Osteocyte (in vitro differentiated cells): ENCODE measurements around the gene TNFRSF9. TPM values are rescaled to one million over a fixed set of nuclear protein-coding genes. Genes with fewer than 3 reads are reported as not detected.
"Not testable (repeated sequence)": the region's sequence is repeated elsewhere in the genome, so short reads cannot be mapped to it uniquely, and the experiment has no call there.

ENCODE experiments used
- DNase-seq: peaks from one replicate; pipeline ENCODE4 v3.0.0; 2021; ENCODE audit warnings: mixed read lengths; ENCODE audit not compliant: unreplicated experiment; ENCODE audit errors: extremely low spot score
- H3K27ac Mint-ChIP-seq: one replicate; pipeline ENCODE4 v1.8.0; 2021; ENCODE audit warnings: mild to moderate bottlenecking, mixed read lengths; ENCODE audit not compliant: unreplicated experiment
- H3K27me3 Mint-ChIP-seq: one replicate; pipeline ENCODE4 v1.8.0; 2021; ENCODE audit warnings: mixed read lengths; ENCODE audit not compliant: unreplicated experiment
- H3K36me3 Mint-ChIP-seq: one replicate; pipeline ENCODE4 v1.8.0; 2021; ENCODE audit warnings: mixed read lengths; ENCODE audit not compliant: unreplicated experiment
- H3K4me1 Mint-ChIP-seq: one replicate; pipeline ENCODE4 v1.8.0; 2021; ENCODE audit warnings: mixed read lengths; ENCODE audit not compliant: unreplicated experiment
- H3K4me3 Mint-ChIP-seq: one replicate; pipeline ENCODE4 v1.8.0; 2021; ENCODE audit warnings: mild to moderate bottlenecking, moderate library complexity, mixed read lengths; ENCODE audit not compliant: unreplicated experiment
- H3K9me3 Mint-ChIP-seq: one replicate; pipeline ENCODE4 v1.8.0; 2021; ENCODE audit warnings: mixed read lengths; ENCODE audit not compliant: unreplicated experiment
- total RNA-seq: library from RNA; stranded (reverse); gene quantifications from 2 replicates; pipeline ENCODE4 v1.2.1, GENCODE V29; 2021
- TF ChIP-seq, protein P1 (sequence below): fragments of 200-600 bp; sonication (generic); IDR thresholded peaks from 2 replicates; pipeline ENCODE4 v1.5.0; 2021; ENCODE audit warnings: antibody characterized with exemption, mild to moderate bottlenecking, moderate library complexity

The TNFRSF9 gene
- total RNA-seq, 1 donor from 2014 or later: not detected

GRCh38 chr1:7960867-7961215 lies 20.2 kb upstream of the TNFRSF9 start:
- Mint-ChIP-seq H3K4me1 (peaks cover 35% of the 10 kb centered on the region), H3K27me3 (no peaks in the 10 kb centered on the region), H3K9me3 (no peaks in the 10 kb centered on the region), H3K27ac (peak overlapping the region; percentile 98), H3K4me3 (peak overlapping the region; percentile 96), H3K36me3 (peaks cover 21% of the 10 kb centered on the region)
- DNase-seq: no peak
- TF ChIP-seq, protein P1, sequence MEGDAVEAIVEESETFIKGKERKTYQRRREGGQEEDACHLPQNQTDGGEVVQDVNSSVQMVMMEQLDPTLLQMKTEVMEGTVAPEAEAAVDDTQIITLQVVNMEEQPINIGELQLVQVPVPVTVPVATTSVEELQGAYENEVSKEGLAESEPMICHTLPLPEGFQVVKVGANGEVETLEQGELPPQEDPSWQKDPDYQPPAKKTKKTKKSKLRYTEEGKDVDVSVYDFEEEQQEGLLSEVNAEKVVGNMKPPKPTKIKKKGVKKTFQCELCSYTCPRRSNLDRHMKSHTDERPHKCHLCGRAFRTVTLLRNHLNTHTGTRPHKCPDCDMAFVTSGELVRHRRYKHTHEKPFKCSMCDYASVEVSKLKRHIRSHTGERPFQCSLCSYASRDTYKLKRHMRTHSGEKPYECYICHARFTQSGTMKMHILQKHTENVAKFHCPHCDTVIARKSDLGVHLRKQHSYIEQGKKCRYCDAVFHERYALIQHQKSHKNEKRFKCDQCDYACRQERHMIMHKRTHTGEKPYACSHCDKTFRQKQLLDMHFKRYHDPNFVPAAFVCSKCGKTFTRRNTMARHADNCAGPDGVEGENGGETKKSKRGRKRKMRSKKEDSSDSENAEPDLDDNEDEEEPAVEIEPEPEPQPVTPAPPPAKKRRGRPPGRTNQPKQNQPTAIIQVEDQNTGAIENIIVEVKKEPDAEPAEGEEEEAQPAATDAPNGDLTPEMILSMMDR: no peak

DNA sequence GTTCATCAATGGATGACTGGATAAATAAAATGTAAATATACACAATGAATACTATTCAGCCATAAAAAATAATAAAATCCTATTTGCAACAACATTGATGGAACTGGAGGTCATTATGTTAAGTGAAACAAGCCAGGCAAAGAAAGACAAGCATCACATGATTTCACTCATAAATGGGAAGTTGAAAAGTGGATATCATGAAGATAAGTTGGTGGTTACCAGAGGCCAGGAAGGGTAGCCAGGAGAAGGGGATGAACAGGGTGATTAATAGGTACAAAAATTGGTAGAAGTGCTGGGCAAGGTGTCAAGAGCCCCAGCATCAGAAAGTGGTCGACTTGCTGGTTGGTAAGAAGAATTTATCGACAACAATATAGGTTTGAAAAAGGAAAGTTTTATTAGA lies 19.5 kb upstream of the TNFRSF9 start:
- Mint-ChIP-seq H3K9me3 (no peaks in the 10 kb centered on the region), H3K4me3 (peak overlapping the region; percentile 96), H3K27ac (peak overlapping the region; percentile 98), H3K4me1 (peaks cover 35% of the 10 kb centered on the region), H3K27me3 (no peaks in the 10 kb centered on the region), H3K36me3 (peaks cover 16% of the 10 kb centered on the region)
- DNase-seq: no peak
- TF ChIP-seq, protein P1: no peak

DNA sequence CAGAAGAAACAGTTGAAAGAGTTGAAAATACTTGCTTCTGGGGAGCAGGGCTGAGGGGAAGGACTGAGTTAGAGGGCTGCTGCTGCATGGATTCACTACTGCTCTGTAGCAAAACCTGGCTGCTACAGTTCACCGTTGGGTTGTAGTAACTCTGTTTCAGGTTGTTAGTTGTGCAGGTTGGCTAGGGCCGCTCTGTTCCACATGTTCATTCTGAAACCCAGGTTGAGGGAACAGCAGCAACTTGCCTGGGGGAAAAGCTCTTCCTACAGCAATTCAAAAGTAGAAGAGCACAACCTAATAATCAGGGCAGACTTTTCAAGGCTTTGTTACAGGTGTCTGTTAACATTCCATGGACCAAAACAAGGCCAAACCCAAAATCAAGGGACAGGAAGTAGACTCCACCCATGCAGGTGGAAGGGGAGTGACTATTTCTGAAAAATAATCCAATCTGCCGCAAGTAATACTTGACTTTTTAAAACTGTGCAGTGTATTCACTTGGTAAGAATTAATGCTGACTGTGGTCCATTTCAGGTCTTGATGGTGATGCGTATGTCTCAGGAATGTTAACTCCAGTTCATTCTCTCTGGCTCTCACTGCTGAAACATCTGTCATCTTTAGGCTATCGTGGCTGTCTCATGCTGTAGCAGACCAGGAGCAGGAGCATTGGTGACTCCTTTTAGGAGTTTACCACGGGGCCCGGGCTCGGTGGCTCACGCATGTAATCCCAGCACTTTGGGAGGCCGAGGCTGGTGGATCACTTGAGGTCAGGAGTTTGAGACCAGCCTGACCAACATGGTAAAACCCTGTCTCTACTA lies 15.8 kb upstream of the TNFRSF9 start:
- Mint-ChIP-seq H3K36me3 (no peaks in the 10 kb centered on the region), H3K4me3 (no peak overlapping the region), H3K9me3 (no peaks in the 10 kb centered on the region), H3K27ac (no peak overlapping the region), H3K27me3 (no peaks in the 10 kb centered on the region), H3K4me1 (peaks cover 9% of the 10 kb centered on the region)
- DNase-seq: no peak
- TF ChIP-seq, protein P1: no peak

- no peak for DNase-seq
- H3K27ac Mint-ChIP-seq: no peak overlapping the region
- H3K27me3 Mint-ChIP-seq: peaks cover 4% of the 10 kb centered on the region
- TF ChIP-seq, protein P1: no peak
- no peaks in the 10 kb centered on the region for H3K36me3 Mint-ChIP-seq
- H3K4me3 Mint-ChIP-seq: no peak overlapping the region
- H3K4me1 Mint-ChIP-seq: no peaks in the 10 kb centered on the region
- no peaks in the 10 kb centered on the region for H3K9me3 Mint-ChIP-seq
Observed at GRCh38 chr1:7954683-7955082, 14.0 kb upstream of the TNFRSF9 start.

- no peak for DNase-seq
- peaks cover 4% of the 10 kb centered on the region for H3K27me3 Mint-ChIP-seq
- H3K4me3 Mint-ChIP-seq: no peak overlapping the region
- H3K4me1 Mint-ChIP-seq: peaks cover under 1% of the 10 kb centered on the region
- no peaks in the 10 kb centered on the region for H3K9me3 Mint-ChIP-seq
- TF ChIP-seq, protein P1: no peak
- no peaks in the 10 kb centered on the region for H3K36me3 Mint-ChIP-seq
- H3K27ac Mint-ChIP-seq: no peak overlapping the region
Observed at GRCh38 chr1:7953850-7954609, 13.4 kb upstream of the TNFRSF9 start.

DNA sequence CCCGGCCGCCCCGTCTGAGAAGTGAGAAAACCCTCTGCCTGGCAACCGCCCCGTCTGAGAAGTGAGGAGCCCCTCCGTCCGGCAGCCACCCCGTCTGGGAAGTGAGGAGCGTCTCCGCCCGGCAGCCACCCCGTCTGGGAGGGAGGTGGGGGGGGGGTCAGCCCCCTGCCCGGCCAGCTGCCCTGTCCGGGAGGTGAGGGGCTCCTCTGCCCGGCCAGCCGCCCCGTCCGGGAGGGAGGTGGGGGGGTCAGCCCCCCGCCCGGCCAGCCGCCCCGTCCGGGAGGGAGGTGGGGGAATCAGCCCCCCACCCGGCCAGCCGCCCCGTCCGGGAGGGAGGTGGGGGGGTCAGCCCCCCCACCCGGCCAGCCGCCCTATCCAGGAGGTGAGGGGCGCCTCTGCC lies 12.2 kb upstream of the TNFRSF9 start:
- not testable (repeated sequence) for DNase-seq, H3K4me1 Mint-ChIP-seq, H3K27me3 Mint-ChIP-seq, H3K4me3 Mint-ChIP-seq, H3K27ac Mint-ChIP-seq, H3K36me3 Mint-ChIP-seq, H3K9me3 Mint-ChIP-seq
